Tibial artery (tissue), 4 donors: ENCODE data around the gene AP5B1.

Source experiments
- DNase-seq, 2 donors: peaks; one replicate each; pipeline ENCODE4 v3.0.0-alpha.2; 2019
- H3K27ac ChIP-seq, 2 donors: fragments of 200-600 bp; sonication (generic) in 1 of 2; 1 replicate in 1 of 2; 2 replicates in 1 of 2; pipeline ENCODE4 v1.5.1; 2018 to 2019; ENCODE audit warnings: mild to moderate bottlenecking in 1 of 2
- H3K27me3 ChIP-seq, 2 donors: fragments of 200-600 bp; sonication (generic) in 1 of 2; one replicate each; pipeline versions ENCODE4 v1.5.1 to v1.6.0; 2016 to 2019
- H3K36me3 ChIP-seq, 3 donors: fragments of 200-600 bp; sonication (generic) in 2 of 3; one replicate each; pipeline ENCODE4 v1.5.1; 2016 to 2019; ENCODE audit warnings: mild to moderate bottlenecking in 2 of 3
- H3K4me1 ChIP-seq, 4 donors: fragments of 200-600 bp; sonication (generic) in 2 of 4; 1 replicate in 3 of 4; 2 replicates in 1 of 4; pipeline ENCODE4 v1.5.1; 2016 to 2019
- H3K4me3 ChIP-seq, 2 donors: fragments of 200-600 bp; sonication (generic) in 1 of 2; 1 replicate in 1 of 2; 2 replicates in 1 of 2; pipeline ENCODE4 v1.5.1; 2018 to 2019; ENCODE audit warnings: mild to moderate bottlenecking in 2 of 2
- H3K9me3 ChIP-seq, 3 donors: fragments of 200-600 bp; sonication (generic) in 1 of 3; one replicate each; pipeline ENCODE4 v1.5.1; 2016 to 2019
- intact Hi-C: fragments of 100-400 bp; cut with DNase I; formaldehyde crosslinking; loops from one replicate; pipeline ENCODE4 v1.15.0; 2023; ENCODE audit warnings: low total_unique reads
- TF ChIP-seq, protein P1 (sequence below), 2 experiments: fragments of 200-600 bp in 1 of 2; fragments of 450-650 bp in 1 of 2; IDR thresholded peaks; one replicate each; pipeline ENCODE4 v1.5.1; 2017 to 2019; ENCODE audit warnings: antibody characterized with exemption in 2 of 2, mild to moderate bottlenecking in 1 of 2, moderate library complexity in 1 of 2

AP5B1 gene

DNA sequence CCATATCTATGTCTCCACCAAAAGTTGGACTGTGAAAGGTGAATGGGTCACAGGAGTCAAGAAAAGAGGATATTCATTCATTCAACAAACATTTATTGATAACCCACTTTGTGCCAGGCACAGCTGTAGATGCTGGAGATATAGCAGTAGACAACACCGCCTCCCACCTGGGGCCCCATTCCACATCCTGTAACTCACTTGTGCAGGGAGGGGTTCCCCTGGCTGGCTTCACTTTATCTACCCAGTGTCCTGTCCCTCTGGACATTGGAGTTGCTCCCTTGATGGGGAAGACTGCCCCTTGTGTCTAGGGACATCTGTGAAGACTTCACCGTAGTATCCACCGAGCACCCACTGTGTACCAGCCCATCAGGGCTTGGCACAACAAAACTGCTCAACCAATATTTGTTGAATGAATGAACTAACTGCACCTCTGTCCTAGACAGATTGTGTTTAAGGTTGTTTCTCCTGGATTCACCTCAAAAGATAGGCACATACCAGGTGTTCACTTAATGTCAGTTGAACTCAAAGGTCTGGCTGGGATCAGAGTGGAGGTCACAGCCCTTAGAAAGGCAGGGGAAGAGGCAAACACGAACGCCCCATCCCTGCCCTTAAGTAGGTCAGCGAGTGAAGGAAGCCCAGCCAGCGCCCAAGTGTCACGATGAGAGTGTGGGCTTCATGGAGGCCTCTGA, 4.7 kb upstream of the AP5B1 start:
- DNase-seq, result no peak
- Histone ChIP-seq H3K4me3 (no peak overlapping the region), H3K27me3 (peaks cover 10 to 48% of the 10 kb centered on the region in 2 donors), H3K4me1 (peaks cover 0 to 37% (median 28%) of the 10 kb centered on the region in 4 donors), H3K9me3 (no peaks in the 10 kb centered on the region), H3K27ac (no peak overlapping the region), H3K36me3 (no peaks in the 10 kb centered on the region)
- intact Hi-C loops, result no loop called here
- TF ChIP-seq, protein P1, sequence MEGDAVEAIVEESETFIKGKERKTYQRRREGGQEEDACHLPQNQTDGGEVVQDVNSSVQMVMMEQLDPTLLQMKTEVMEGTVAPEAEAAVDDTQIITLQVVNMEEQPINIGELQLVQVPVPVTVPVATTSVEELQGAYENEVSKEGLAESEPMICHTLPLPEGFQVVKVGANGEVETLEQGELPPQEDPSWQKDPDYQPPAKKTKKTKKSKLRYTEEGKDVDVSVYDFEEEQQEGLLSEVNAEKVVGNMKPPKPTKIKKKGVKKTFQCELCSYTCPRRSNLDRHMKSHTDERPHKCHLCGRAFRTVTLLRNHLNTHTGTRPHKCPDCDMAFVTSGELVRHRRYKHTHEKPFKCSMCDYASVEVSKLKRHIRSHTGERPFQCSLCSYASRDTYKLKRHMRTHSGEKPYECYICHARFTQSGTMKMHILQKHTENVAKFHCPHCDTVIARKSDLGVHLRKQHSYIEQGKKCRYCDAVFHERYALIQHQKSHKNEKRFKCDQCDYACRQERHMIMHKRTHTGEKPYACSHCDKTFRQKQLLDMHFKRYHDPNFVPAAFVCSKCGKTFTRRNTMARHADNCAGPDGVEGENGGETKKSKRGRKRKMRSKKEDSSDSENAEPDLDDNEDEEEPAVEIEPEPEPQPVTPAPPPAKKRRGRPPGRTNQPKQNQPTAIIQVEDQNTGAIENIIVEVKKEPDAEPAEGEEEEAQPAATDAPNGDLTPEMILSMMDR (IDR thresholded peaks at IDR 0.05), result no peak

DNA sequence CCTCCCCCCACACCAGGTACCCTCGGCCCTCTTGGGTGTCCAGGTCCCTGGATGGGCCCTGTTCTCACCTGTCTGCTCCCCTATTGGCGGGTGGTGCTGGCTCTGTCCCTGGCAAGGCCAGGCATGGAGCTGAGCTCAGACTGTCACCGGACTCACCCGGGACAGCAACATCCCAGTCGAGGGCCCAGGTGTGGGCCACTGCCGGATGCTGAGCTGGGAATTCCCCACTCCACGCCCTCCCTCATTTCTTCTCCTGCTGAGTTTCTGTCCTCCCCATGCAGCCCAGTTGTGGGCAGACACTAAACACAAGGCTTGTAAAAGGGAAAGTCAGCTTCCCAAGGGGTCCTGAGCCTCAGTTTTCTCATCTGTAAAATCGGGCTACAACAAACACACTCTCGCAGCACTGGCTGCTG, 2.0 kb upstream of the AP5B1 start:
- TF ChIP-seq, protein P1 (IDR thresholded peaks at IDR 0.05), result no peak
- intact Hi-C loops, result loop anchor here (5.0 kb wide), 1 partner anchor 34 kb away; no protein-coding TSS in a partner anchor
- DNase-seq, result peak in 1 of 2 donors; percentile 64

DNA sequence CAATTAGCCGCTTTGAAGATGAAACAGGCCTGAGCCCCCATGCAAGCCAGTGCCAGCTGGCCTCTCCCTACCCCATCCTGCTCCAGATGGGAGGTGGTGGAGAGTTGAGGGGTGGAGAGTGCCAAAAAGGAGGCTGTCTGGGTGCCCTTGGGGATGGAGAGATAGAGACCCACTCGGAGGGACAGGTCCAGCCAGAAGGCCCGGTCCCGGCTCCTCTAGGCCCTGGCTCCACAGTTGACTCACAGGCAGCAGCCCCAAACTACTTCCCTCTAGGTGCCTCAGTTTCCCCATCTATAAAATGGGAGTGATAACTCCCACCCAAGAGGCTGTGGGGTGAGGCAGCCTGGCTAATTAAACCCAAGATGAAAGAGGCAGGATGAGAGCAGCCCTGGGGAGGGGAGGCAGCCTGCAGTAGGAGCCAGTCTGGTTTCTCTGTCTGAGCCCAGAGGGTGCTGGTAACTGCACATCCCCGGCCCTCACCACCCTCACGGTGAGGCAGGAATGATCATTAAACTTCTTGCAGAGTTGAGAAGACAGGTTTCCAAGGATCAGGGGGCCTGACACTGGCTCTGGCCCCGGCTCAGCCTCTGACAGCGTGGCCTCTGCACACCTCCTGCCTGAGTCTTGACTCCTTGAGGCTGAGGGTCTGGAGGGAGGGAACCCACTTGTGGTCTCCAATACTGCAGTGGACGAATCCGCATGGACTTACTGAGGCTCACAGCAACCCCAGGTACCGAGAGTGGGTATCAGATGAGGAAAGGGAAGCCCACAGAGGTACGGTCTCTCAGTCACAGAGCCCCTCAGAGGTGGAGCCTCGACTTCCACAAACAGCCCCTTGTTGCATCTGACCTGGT, 1.4 kb upstream of the AP5B1 start:
- DNase-seq, result peak; percentile 12 to 57
- Histone ChIP-seq H3K9me3 (no peaks in the 10 kb centered on the region), H3K27me3 (peaks cover 0 to 21% of the 10 kb centered on the region in 2 donors), H3K27ac (peak overlapping the region; percentile 73 to 87), H3K4me3 (no peak overlapping the region), H3K36me3 (peaks cover 9 to 23% (median 17%) of the 10 kb centered on the region in 3 donors), H3K4me1 (peaks cover 0 to 46% (median 31%) of the 10 kb centered on the region in 4 donors)
- TF ChIP-seq, protein P1 (IDR thresholded peaks at IDR 0.05), result no peak
- intact Hi-C loops, result loop anchor here (5.0 kb wide), 1 partner anchor 35 kb away; no protein-coding TSS in a partner anchor

More for the DNA sequence above, 2.0 kb upstream of the AP5B1 start:
- H3K27ac ChIP-seq, result no peak overlapping the region
- H3K9me3 ChIP-seq, result no peaks in the 10 kb centered on the region
- no peak overlapping the region for H3K4me3 ChIP-seq
- H3K4me1 ChIP-seq, result peaks cover 0 to 52% (median 37%) of the 10 kb centered on the region in 4 donors
- peaks cover 9 to 17% (median 11%) of the 10 kb centered on the region in 3 donors for H3K36me3 ChIP-seq
- peaks cover 3 to 27% of the 10 kb centered on the region in 2 donors for H3K27me3 ChIP-seq

DNA sequence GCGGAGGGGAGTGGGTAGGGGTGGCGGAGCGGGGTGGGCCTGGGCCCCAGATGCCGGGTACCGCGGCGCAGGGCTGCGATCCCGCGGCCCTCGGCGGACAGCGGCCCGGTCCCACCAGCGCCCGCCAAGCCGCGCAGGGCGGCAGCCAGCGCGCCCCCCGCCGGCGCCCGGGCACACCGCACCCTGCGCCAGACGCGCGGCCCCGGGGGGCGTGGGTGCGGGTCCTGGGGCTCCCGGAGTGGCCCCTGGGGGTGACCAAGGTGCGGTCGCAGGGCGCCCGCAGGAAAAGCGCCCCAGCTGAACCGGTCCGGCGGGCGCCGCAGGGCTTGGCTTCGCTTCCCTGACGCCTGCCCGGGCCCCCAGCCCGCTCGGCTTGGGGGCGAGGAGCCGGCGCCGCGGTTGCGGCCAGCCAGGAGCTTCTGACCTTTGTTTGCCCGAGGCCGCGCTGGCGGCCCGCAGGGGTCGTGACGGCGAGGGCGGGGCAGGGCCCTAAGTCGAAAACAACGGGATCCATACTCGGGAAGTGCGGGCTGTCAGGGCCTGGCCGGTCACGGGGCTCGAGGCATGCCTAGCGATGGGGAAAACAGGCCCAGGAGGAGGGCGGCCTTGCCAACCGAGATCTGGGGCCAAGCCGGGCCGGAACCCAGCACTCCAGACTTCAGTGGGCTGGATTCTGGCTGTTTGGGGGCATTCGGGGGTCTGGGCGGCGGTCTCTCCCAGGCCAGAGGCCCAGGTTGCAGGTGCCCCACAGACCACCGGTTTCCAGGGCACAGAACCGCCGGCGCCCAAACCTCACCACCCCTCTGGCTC, 581 bp upstream of the AP5B1 start:
- intact Hi-C loops, result loop anchor here (5.0 kb wide), 1 partner anchor 36 kb away; no protein-coding TSS in a partner anchor
- DNase-seq, result peak; percentile 55 to 82
- Histone ChIP-seq H3K9me3 (no peaks in the 10 kb centered on the region), H3K36me3 (peaks cover 9 to 31% (median 20%) of the 10 kb centered on the region in 3 donors), H3K4me3 (peak overlapping the region; percentile 72 to 90), H3K27me3 (peaks cover 0 to 12% of the 10 kb centered on the region in 2 donors), H3K27ac (peak overlapping the region; percentile 73 to 87), H3K4me1 (peaks cover 0 to 38% (median 23%) of the 10 kb centered on the region in 4 donors)
- TF ChIP-seq, protein P1 (IDR thresholded peaks at IDR 0.05), result peak; percentile 12 to 53
